CD4-positive, alpha-beta T cell treated with Interleukin-4 for 1 hour (primary cell): ENCODE measurements around the gene KLHDC10.
"Not testable (repeated sequence)": the region's sequence is repeated elsewhere in the genome, so short reads cannot be mapped to it uniquely, and the experiment has no call there.

Source experiments
- DNase-seq, 2 donors: peaks; one replicate each; pipeline ENCODE4 v3.0.0-alpha.2; 2020 to 2022

The KLHDC10 gene

GRCh38 chr7:130069978-130070860, at the start of gene KLHDC10:
KLHDC10 (plus strand) TSS chr7:130070534; CDS start chr7:130070644, 110 bp downstream.
- DNase-seq = peak; percentile 98

GRCh38 chr7:130021105-130021834, 49.1 kb upstream of the KLHDC10 start:
- DNase-seq = no peak

- DNase-seq = no peak
These were observed 48.2 kb upstream of the KLHDC10 start for GRCh38 chr7:130022115-130022514.

GRCh38 chr7:130022623-130023175, 47.6 kb upstream of the KLHDC10 start:
- no peak for DNase-seq

- DNase-seq = no peak
These were observed 45.9 kb upstream of the KLHDC10 start for GRCh38 chr7:130024390-130024789.

GRCh38 chr7:130032698-130033097, 37.6 kb upstream of the KLHDC10 start:
- no peak for DNase-seq

GRCh38 chr7:130037703-130038102, 32.6 kb upstream of the KLHDC10 start:
- DNase-seq = no peak

GRCh38 chr7:130040576-130040975, 29.8 kb upstream of the KLHDC10 start:
- no peak for DNase-seq

GRCh38 chr7:130047831-130048230, 22.5 kb upstream of the KLHDC10 start:
- no peak for DNase-seq

- DNase-seq = no peak
These were observed 21.4 kb upstream of the KLHDC10 start for GRCh38 chr7:130048906-130049305.

GRCh38 chr7:130052250-130052649, 18.1 kb upstream of the KLHDC10 start:
- DNase-seq = not testable (repeated sequence)

- DNase-seq = not testable (repeated sequence)
These were observed 15.1 kb upstream of the KLHDC10 start for GRCh38 chr7:130055198-130055597.

- DNase-seq = no peak
These were observed 8.1 kb upstream of the KLHDC10 start for GRCh38 chr7:130062246-130062645.

- DNase-seq = peak; percentile 58 to 71
These were observed 7.3 kb upstream of the KLHDC10 start for GRCh38 chr7:130063036-130063435.

- not testable (repeated sequence) for DNase-seq
These were observed 5.8 kb upstream of the KLHDC10 start for GRCh38 chr7:130064580-130064926.

- no peak for DNase-seq
These were observed 4.7 kb upstream of the KLHDC10 start for GRCh38 chr7:130065500-130066152.

GRCh38 chr7:130069179-130069977, 956 bp upstream of the KLHDC10 start:
- no peak for DNase-seq

- no peak for DNase-seq
These were observed 708 bp downstream of the KLHDC10 start for GRCh38 chr7:130070861-130071622.

- DNase-seq = peak; percentile 73 to 80
These were observed 1.6 kb downstream of the KLHDC10 start for GRCh38 chr7:130071701-130072622.

GRCh38 chr7:130079846-130080394, 9.6 kb downstream of the KLHDC10 start:
- no peak for DNase-seq
